ENCODE results near the gene AQP1. TPM values are rescaled to one million over a fixed set of nuclear protein-coding genes. Genes with fewer than 3 reads are reported as not detected.

AQP1 gene
- total RNA-seq, 1 donor from 2014 or later = 2.1 TPM

DNA sequence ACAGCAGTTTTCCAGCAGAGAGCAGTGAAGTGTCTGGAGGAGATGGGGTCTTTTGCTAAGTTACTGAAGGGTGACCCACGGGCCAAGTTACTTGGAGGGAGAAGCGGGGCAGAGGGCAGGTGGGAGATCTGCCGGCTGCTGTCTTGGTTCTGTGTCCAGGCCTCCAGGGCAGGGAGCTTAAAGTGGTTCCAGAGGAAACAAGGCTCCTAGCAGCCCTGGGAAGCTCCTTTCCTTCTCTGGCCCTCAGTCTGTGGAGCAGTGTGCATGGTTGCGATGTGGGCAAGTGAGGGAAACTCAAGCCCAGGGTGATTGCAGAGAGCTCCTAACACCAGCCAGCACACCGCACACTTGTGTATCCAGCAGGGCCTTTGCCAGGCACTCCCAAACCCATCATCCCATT is 58.4 kb downstream of the AQP1 start:
- TF ChIP-seq, protein P1, sequence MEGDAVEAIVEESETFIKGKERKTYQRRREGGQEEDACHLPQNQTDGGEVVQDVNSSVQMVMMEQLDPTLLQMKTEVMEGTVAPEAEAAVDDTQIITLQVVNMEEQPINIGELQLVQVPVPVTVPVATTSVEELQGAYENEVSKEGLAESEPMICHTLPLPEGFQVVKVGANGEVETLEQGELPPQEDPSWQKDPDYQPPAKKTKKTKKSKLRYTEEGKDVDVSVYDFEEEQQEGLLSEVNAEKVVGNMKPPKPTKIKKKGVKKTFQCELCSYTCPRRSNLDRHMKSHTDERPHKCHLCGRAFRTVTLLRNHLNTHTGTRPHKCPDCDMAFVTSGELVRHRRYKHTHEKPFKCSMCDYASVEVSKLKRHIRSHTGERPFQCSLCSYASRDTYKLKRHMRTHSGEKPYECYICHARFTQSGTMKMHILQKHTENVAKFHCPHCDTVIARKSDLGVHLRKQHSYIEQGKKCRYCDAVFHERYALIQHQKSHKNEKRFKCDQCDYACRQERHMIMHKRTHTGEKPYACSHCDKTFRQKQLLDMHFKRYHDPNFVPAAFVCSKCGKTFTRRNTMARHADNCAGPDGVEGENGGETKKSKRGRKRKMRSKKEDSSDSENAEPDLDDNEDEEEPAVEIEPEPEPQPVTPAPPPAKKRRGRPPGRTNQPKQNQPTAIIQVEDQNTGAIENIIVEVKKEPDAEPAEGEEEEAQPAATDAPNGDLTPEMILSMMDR (conservative IDR thresholded peaks at IDR 0.05; ENCODE audit: low read depth, low read length) = no peak
- H3K4me3 ChIP-seq (ENCODE audit: low read depth, low read length) = no peak overlapping the region

DNA sequence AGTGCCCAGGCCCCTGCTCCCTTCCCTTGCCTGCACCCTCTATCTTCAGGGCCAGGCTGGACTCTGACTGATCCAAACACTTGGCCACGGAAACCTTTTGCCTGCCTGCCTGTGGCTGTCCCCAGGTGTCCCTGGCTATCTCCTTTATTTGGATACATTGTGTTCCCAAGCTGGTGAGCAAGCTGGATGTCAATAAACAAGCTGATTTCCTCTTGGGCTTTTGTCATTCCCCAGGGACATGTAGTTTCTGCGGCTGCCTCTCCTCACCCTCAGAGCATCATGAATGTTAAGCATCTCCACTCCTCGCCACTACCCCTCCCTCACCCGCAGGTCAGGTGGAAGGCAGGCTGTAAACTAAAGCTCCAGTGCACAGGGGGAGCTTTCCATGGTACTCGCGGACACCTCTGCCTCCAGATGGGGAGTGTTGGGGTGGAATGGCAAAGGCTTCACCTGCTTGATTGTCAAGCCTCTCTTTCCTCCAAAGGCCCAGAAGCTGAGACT is 59.0 kb downstream of the AQP1 start:
- no peak overlapping the region for H3K4me3 ChIP-seq (ENCODE audit: low read depth, low read length)
- TF ChIP-seq, protein P1 (conservative IDR thresholded peaks at IDR 0.05; ENCODE audit: low read depth, low read length) = no peak
- no peak for DNase-seq (ENCODE audit: low read depth)

More for the DNA sequence above, 58.4 kb downstream of the AQP1 start:
- DNase-seq (ENCODE audit: low read depth) = no peak

DNA sequence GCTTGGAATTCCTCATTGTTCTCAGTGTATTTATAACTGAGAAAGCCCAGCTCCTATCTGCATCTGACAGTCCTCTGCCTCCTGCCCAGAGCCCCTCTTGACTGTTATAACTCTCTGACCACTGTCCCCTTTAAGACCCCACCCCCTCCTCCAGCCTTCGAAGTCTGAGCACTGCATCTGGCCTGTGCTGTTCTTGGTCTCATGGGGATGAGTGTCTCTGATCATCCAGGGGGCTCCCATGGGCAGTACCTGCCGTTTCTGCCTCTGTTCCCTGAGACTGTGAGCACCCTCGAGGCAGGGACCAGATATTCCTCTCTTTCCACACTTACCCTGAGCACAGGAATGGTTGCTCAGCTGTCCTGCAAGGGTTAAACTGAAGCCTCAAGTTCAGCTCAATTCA is 59.8 kb downstream of the AQP1 start:
- DNase-seq (ENCODE audit: low read depth) = no peak
- H3K4me3 ChIP-seq (ENCODE audit: low read depth, low read length) = no peak overlapping the region
- TF ChIP-seq, protein P1 (conservative IDR thresholded peaks at IDR 0.05; ENCODE audit: low read depth, low read length) = no peak

DNA sequence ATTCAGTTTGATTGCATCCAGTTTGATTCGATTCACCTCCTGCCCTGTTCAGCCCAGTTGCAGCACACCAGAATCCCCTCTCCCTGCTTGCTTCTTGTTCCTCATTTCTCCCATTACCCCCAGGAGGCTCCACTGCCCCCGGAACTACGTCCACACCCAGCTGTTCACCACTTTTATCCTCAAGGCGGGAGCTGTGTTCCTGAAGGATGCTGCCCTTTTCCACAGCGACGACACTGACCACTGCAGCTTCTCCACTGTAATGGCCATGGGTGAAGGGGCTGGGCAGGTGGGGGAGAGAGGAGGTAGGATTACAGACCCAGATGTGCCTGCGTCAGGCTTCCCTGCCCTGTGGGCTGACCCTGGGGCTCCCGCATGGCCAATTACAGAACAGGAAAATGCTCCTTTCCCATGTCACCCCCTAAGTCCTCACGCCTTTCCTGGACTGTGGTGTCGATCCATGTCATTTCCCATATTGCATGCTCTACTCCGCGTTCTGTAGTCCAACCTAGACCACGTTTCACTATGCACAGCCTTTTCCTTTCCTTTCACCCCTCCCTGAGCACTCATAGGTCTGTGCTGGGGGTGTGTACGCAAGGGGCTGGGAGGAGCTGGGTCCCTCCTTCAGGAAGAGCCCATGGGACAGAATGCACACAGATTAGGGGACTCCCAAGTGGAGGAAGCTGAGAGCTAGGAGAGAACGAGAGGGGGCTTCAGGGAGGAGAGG is 60.3 kb downstream of the AQP1 start:
- H3K4me3 ChIP-seq (ENCODE audit: low read depth, low read length) = no peak overlapping the region
- TF ChIP-seq, protein P1 (conservative IDR thresholded peaks at IDR 0.05; ENCODE audit: low read depth, low read length) = no peak
- no peak for DNase-seq (ENCODE audit: low read depth)

DNA sequence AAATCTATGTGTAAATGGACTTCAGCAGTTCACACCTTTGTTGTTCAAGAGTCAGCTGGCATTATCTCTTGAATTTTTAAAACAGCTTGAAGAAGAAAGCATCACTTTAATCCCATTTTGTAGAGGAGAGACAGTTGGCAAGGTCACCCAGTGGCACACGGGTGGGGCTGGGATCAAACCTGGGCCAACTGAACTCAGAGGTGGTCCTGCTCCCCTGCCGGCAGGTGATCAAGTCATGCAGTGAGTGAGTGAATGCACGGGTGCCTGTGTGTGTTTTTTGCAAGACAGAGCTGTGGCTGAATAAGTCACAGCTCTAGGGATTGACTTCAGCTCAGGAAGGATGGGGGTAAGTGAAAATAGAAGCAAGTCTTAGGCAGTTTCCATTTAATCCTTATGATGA is 61.6 kb downstream of the AQP1 start:
- H3K4me3 ChIP-seq (ENCODE audit: low read depth, low read length) = no peak overlapping the region
- no peak for DNase-seq (ENCODE audit: low read depth)
- TF ChIP-seq, protein P1 (conservative IDR thresholded peaks at IDR 0.05; ENCODE audit: low read depth, low read length) = no peak

DNA sequence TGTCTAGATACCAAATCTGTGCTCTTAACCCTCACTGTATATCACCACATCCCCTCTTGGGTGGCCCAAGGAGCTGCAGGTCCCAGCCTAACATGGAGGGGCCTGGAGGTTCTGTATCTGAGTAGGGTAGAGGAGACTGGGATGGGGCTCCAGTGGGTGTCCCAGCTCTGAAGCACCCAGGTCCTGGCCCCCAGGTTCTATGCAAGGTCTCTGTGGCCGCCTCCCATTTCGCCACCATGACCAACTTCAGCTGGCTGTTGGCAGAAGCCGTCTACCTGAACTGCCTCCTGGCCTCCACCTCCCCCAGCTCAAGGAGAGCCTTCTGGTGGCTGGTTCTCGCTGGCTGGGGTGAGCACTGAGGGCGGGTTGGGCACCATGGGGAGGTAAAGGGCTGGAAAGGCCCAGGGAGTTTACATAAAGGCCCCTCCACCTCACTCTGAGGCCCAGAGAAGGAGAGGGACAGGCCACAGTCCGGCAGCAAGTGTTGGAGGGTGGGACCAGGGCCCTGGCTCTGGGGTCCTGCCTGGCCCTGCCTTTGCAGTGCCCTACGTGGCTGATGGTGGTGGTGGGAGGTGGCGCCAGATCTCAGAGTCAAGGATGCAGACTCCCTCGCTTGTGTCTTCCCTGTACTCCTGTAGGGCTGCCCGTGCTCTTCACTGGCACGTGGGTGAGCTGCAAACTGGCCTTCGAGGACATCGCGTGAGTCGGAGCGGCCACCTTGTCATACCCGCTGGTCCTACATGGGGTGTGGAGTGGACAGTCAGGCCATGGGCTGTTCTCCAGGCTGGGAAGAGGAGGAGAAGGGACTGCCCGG is 62.3 kb downstream of the AQP1 start:
- TF ChIP-seq, protein P1 (conservative IDR thresholded peaks at IDR 0.05; ENCODE audit: low read depth, low read length) = no peak
- no peak overlapping the region for H3K4me3 ChIP-seq (ENCODE audit: low read depth, low read length)
- DNase-seq (ENCODE audit: low read depth) = no peak

All from epithelial cell of proximal tubule (primary cell).